ENCODE results near the gene FBXW7. TPM values are rescaled to one million over a fixed set of nuclear protein-coding genes. Genes with fewer than 3 reads are reported as not detected.

The FBXW7 gene
- total RNA-seq, 2 donors from 2014 or later, result 29.3 to 29.5 TPM

- H3K27me3 ChIP-seq, result no peaks in the 10 kb centered on the region
- no peak for TF ChIP-seq CTCF (IDR thresholded peaks at IDR 0.05)
- no peak for DNase-seq
- no peak overlapping the region for H3K4me3 ChIP-seq
- no peaks in the 10 kb centered on the region for H3K9me3 ChIP-seq
- no peak overlapping the region for H3K9ac ChIP-seq (ENCODE audit: low read depth in 2 of 2, low read length in 2 of 2)
- no peak overlapping the region for H3K27ac ChIP-seq
- H3K36me3 ChIP-seq, result no peaks in the 10 kb centered on the region
- no peaks in the 10 kb centered on the region for H3K4me1 ChIP-seq
- intact Hi-C loops (cut with DNase I), result no loop called here
Measured at GRCh38 chr4:152421576-152421975, 114.3 kb downstream of the FBXW7 start.

DNA sequence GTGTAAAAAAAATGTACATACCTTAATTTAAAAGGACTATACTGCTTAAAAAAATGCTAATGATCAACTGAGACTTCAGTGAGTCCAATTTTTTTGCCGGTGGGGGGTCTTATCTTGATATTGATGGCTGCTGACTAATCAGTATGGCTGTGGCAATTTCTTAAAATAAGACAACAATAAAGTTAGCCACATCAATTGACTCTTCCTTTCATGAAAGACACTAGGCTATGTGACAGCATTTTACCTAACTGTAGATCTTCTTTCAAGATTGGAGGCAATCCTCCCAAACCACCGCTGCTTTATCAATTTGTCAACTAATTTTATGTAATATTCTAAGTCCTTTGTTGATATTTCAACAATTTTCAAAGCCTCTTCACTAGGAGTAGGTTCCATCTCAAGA, 116.1 kb downstream of the FBXW7 start:
- intact Hi-C loops (cut with DNase I), result no loop called here
- no peak for TF ChIP-seq CTCF (IDR thresholded peaks at IDR 0.05)

DNA sequence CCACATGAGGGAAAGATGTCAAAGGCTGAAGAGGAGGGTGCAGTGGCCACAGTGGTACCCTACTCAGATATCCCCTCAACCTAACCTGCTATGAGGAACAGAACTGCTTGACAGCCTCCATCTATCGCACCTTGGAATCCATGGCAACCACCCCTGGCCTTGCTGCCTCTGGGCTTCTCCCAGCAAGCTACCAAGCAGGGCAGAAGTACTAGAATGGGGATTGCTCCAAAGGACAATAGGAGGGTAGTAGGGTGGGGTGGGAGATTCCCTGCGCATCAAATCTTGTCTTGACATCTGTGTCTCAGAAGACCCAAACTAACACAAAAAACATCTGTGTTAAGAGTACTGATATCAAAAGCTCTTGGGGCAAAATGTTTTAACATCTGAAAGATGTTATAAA, 118.2 kb downstream of the FBXW7 start:
- no peak for TF ChIP-seq CTCF (IDR thresholded peaks at IDR 0.05)
- Histone ChIP-seq H3K9ac (ENCODE audit: low read depth in 2 of 2, low read length in 2 of 2) (no peak overlapping the region), H3K4me3 (no peak overlapping the region), H3K27ac (no peak overlapping the region), H3K4me1 (no peaks in the 10 kb centered on the region), H3K9me3 (no peaks in the 10 kb centered on the region), H3K27me3 (no peaks in the 10 kb centered on the region), H3K36me3 (no peaks in the 10 kb centered on the region)
- intact Hi-C loops (cut with DNase I), result no loop called here
- DNase-seq, result no peak

More for the DNA sequence above, 116.1 kb downstream of the FBXW7 start:
- H3K9me3 ChIP-seq, result no peaks in the 10 kb centered on the region
- no peaks in the 10 kb centered on the region for H3K36me3 ChIP-seq
- no peak overlapping the region for H3K4me3 ChIP-seq
- no peak for DNase-seq
- no peaks in the 10 kb centered on the region for H3K27me3 ChIP-seq
- no peak overlapping the region for H3K9ac ChIP-seq (ENCODE audit: low read depth in 2 of 2, low read length in 2 of 2)
- no peaks in the 10 kb centered on the region for H3K4me1 ChIP-seq
- no peak overlapping the region for H3K27ac ChIP-seq

- no peak for DNase-seq
- Histone ChIP-seq H3K9me3 (no peaks in the 10 kb centered on the region), H3K9ac (ENCODE audit: low read depth in 2 of 2, low read length in 2 of 2) (no peak overlapping the region), H3K27ac (no peak overlapping the region), H3K4me3 (no peak overlapping the region), H3K4me1 (no peaks in the 10 kb centered on the region), H3K36me3 (no peaks in the 10 kb centered on the region), H3K27me3 (no peaks in the 10 kb centered on the region)
- intact Hi-C loops (cut with DNase I), result no loop called here
- TF ChIP-seq CTCF (IDR thresholded peaks at IDR 0.05), result no peak
Measured at GRCh38 chr4:152415980-152416379, 119.9 kb downstream of the FBXW7 start.

- peak; percentile 34 for DNase-seq
- Histone ChIP-seq H3K9ac (ENCODE audit: low read depth in 2 of 2, low read length in 2 of 2) (no peak overlapping the region), H3K9me3 (no peaks in the 10 kb centered on the region), H3K4me1 (no peaks in the 10 kb centered on the region), H3K27ac (no peak overlapping the region), H3K27me3 (no peaks in the 10 kb centered on the region), H3K36me3 (no peaks in the 10 kb centered on the region), H3K4me3 (no peak overlapping the region)
- peak; percentile 60 for TF ChIP-seq CTCF (IDR thresholded peaks at IDR 0.05)
- intact Hi-C loops (cut with DNase I), result loop anchor here (5.0 kb wide), 1 partner anchor 329 kb away; no protein-coding TSS in a partner anchor
Measured at GRCh38 chr4:152408514-152409327, 127.2 kb downstream of the FBXW7 start.

All from colonic mucosa (tissue), 4 donors.